WTC11 (cell line): ENCODE data around the gene NAT16. TPM values are rescaled to one million over a fixed set of nuclear protein-coding genes. Genes with fewer than 3 reads are reported as not detected.

Experiments
- ATAC-seq: fragments of 200-7000 bp; cut with Tn5 transposase; 2 replicates; pipeline ENCODE4 v1.10.0; 2021; ENCODE audit warnings: mild to moderate bottlenecking, moderate library complexity
- CTCF ChIA-PET: fragments of 300-600 bp; sonication (Branson Sonifier 250); formaldehyde crosslinking; loops from one replicate; lab custom pipeline; 2021; ENCODE audit warnings: antibody characterized with exemption; lab: Charles Lee
- POLR2A ChIA-PET: fragments of 350-600 bp; sonication (Branson Sonifier 250); formaldehyde crosslinking; loops from one replicate; lab custom pipeline; 2021; ENCODE audit warnings: antibody characterized with exemption; lab: Charles Lee
- DNase-seq: peaks from one replicate; pipeline ENCODE4 v3.0.0; 2021; ENCODE audit warnings: low spot score
- H3K27ac Mint-ChIP-seq: 2 replicates; pipeline ENCODE4 v1.8.0; 2021; ENCODE audit warnings: mixed read lengths
- H3K27me3 Mint-ChIP-seq: 2 replicates; pipeline ENCODE4 v1.8.0; 2021; ENCODE audit warnings: low read depth, mild to moderate bottlenecking, moderate library complexity, mixed read lengths
- H3K36me3 Mint-ChIP-seq: 2 replicates; pipeline ENCODE4 v1.8.0; 2021; ENCODE audit warnings: mixed read lengths
- H3K4me1 Mint-ChIP-seq: 2 replicates; pipeline ENCODE4 v1.8.0; 2022; ENCODE audit warnings: mixed read lengths
- H3K4me3 Mint-ChIP-seq: 2 replicates; pipeline ENCODE4 v1.8.0; 2021; ENCODE audit warnings: mild to moderate bottlenecking, moderate library complexity, mixed read lengths
- H3K9me3 Mint-ChIP-seq: 2 replicates; pipeline ENCODE4 v1.8.0; 2021; ENCODE audit warnings: mixed read lengths
- CREM ChIP-seq: sonication (generic); formaldehyde crosslinking; IDR thresholded peaks from 2 replicates; pipeline ENCODE4 v1.8.1; 2022; ENCODE audit warnings: mild to moderate bottlenecking, missing genetic modification reagents, moderate library complexity
- E2F1 ChIP-seq: sonication (generic); formaldehyde crosslinking; IDR thresholded peaks from 2 replicates; pipeline ENCODE4 v1.8.0; 2022; ENCODE audit warnings: mild to moderate bottlenecking, missing genetic modification reagents
- E2F4 ChIP-seq: sonication (generic); formaldehyde crosslinking; IDR thresholded peaks from 2 replicates; pipeline ENCODE4 v1.8.1; 2022; ENCODE audit warnings: low read depth, mild to moderate bottlenecking, moderate library complexity, missing genetic modification reagents, borderline replicate concordance
- ELF4 ChIP-seq: sonication (generic); formaldehyde crosslinking; IDR thresholded peaks from 2 replicates; pipeline ENCODE4 v1.8.1; 2022; ENCODE audit warnings: low read depth, mild to moderate bottlenecking, moderate library complexity, missing genetic modification reagents
- HMGXB4 ChIP-seq: sonication (generic); formaldehyde crosslinking; IDR thresholded peaks from 2 replicates; pipeline ENCODE4 v1.8.1; 2023; ENCODE audit warnings: mild to moderate bottlenecking, moderate library complexity, missing genetic modification reagents
- JAZF1 ChIP-seq: fragments of 250-450 bp; sonication (Bioruptor Pico); IDR thresholded peaks from 2 replicates; pipeline ENCODE4 v1.9.0; 2021; ENCODE audit warnings: moderate library complexity, mild to moderate bottlenecking, inconsistent platforms
- JUN ChIP-seq: sonication (generic); formaldehyde crosslinking; IDR thresholded peaks from 2 replicates; pipeline ENCODE4 v1.8.0; 2023; ENCODE audit warnings: mild to moderate bottlenecking, missing genetic modification reagents
- MLX ChIP-seq: sonication (generic); formaldehyde crosslinking; IDR thresholded peaks from 2 replicates; pipeline ENCODE4 v1.8.1; 2023; ENCODE audit warnings: mild to moderate bottlenecking, missing genetic modification reagents, moderate library complexity
- PRRX2 ChIP-seq: fragments of 250-450 bp; sonication (Bioruptor Pico); IDR thresholded peaks from 2 replicates; pipeline ENCODE4 v1.8.0; 2021; ENCODE audit warnings: mild to moderate bottlenecking
- SMAD4 ChIP-seq: sonication (generic); formaldehyde crosslinking; IDR thresholded peaks from 2 replicates; pipeline ENCODE4 v1.8.0; 2022; ENCODE audit warnings: mild to moderate bottlenecking, missing genetic modification reagents
- TP53 ChIP-seq: sonication (generic); formaldehyde crosslinking; IDR thresholded peaks from 2 replicates; pipeline ENCODE4 v1.8.1; 2023; ENCODE audit warnings: mild to moderate bottlenecking, missing genetic modification reagents
- ZNF138 ChIP-seq: sonication (generic); formaldehyde crosslinking; conservative IDR thresholded peaks from 2 replicates; pipeline ENCODE4 v1.8.1; 2022; ENCODE audit warnings: mild to moderate bottlenecking, moderate library complexity, missing genetic modification reagents
- ZNF317 ChIP-seq: sonication (generic); formaldehyde crosslinking; IDR thresholded peaks from 2 replicates; pipeline ENCODE4 v1.8.1; 2023; ENCODE audit warnings: low read depth, mild to moderate bottlenecking, moderate library complexity, missing genetic modification reagents, borderline replicate concordance
- ZNF396 ChIP-seq: fragments of 250-450 bp; sonication (Bioruptor Pico); IDR thresholded peaks from 2 replicates; pipeline ENCODE4 v1.8.0; 2021; ENCODE audit warnings: mild to moderate bottlenecking, moderate library complexity, borderline replicate concordance
- ZNF416 ChIP-seq: fragments of 250-450 bp; sonication (Bioruptor Pico); IDR thresholded peaks from 2 replicates; pipeline ENCODE4 v1.9.0; 2021; ENCODE audit warnings: mild to moderate bottlenecking, inconsistent platforms
- ZSCAN18 ChIP-seq: fragments of 250-450 bp; sonication (Bioruptor Pico); IDR thresholded peaks from 2 replicates; pipeline ENCODE4 v2.1.2; 2022; ENCODE audit warnings: mild to moderate bottlenecking, moderate library complexity
- total RNA-seq: library from RNA; stranded (reverse); gene quantifications from 3 replicates; pipeline ENCODE4 v1.2.3, GENCODE V29; 2021
- TF ChIP-seq, protein P1 (sequence below): sonication (generic); formaldehyde crosslinking; IDR thresholded peaks from 2 replicates; pipeline ENCODE4 v1.8.1; 2022; ENCODE audit warnings: mild to moderate bottlenecking, missing genetic modification reagents, moderate library complexity, borderline replicate concordance
- TF ChIP-seq, protein P2 (sequence below): sonication (generic); formaldehyde crosslinking; IDR thresholded peaks from 2 replicates; pipeline ENCODE4 v1.8.1; 2023; ENCODE audit warnings: mild to moderate bottlenecking, missing genetic modification reagents, moderate library complexity
- TF ChIP-seq, protein P3 (sequence below): sonication (generic); formaldehyde crosslinking; IDR thresholded peaks from 2 replicates; pipeline ENCODE4 v1.8.1; 2022; ENCODE audit warnings: low read depth, missing genetic modification reagents, borderline replicate concordance
- TF ChIP-seq, protein P4 (sequence below): sonication (generic); formaldehyde crosslinking; conservative IDR thresholded peaks from 2 replicates; pipeline ENCODE4 v1.8.1; 2022; ENCODE audit warnings: mild to moderate bottlenecking, missing genetic modification reagents

Gene NAT16
- total RNA-seq, 1 experiment from 2014 or later = 0.39 TPM

DNA sequence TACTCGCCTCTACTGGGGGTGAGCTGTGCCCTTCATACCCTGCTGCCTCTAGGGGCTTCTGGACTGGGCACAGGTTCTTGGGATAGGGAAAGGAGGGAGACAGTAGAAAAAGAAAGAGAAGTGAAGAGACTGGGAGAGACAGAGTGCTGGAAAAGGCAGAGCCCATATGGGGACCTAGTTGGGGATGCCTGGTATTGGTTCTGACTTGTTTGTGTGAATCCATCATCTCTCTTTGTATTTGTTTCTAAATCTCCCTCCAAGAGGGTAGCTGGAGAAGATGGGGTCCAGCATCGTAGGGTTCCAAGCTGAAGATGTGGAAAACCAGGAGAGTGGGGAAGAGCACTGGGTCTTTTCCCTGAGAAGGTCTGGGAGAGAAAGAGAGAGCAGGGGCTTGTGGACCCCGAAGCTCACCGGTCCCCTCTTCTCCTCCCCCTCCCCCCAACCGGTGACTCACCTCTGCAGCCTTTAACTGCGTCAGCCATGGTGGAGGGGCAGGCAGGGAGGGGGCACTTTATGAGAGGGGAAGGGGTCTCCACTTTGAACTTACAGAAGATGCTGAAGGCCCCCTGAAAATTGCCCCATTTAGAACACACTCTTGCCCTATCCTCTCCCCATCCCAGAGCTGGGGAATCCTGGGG lies 11.6 kb downstream of the NAT16 start (continued):
- TF ChIP-seq, protein P1, sequence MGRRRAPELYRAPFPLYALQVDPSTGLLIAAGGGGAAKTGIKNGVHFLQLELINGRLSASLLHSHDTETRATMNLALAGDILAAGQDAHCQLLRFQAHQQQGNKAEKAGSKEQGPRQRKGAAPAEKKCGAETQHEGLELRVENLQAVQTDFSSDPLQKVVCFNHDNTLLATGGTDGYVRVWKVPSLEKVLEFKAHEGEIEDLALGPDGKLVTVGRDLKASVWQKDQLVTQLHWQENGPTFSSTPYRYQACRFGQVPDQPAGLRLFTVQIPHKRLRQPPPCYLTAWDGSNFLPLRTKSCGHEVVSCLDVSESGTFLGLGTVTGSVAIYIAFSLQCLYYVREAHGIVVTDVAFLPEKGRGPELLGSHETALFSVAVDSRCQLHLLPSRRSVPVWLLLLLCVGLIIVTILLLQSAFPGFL (CRISPR knock-in tag) = no peak
- TF ChIP-seq ZNF396 (CRISPR knock-in tag) (no peak), SMAD4 (CRISPR knock-in tag) (no peak), PRRX2 (no peak), HMGXB4 (CRISPR knock-in tag) (no peak), JUN (CRISPR knock-in tag) (no peak), ELF4 (no peak)

GRCh38 chr7:101167645-101168411 lies 12.3 kb downstream of the NAT16 start:
- DNase-seq = no peak
- no peak for ATAC-seq
- TF ChIP-seq ZNF317 (CRISPR knock-in tag) (no peak), E2F1 (CRISPR knock-in tag) (no peak), HMGXB4 (CRISPR knock-in tag) (no peak), MLX (no peak), ZSCAN18 (no peak), JAZF1 (no peak), CREM (CRISPR knock-in tag) (no peak), TP53 (CRISPR knock-in tag) (no peak), ZNF138 (no peak), ZNF416 (no peak), E2F4 (no peak)
- TF ChIP-seq, protein P2, sequence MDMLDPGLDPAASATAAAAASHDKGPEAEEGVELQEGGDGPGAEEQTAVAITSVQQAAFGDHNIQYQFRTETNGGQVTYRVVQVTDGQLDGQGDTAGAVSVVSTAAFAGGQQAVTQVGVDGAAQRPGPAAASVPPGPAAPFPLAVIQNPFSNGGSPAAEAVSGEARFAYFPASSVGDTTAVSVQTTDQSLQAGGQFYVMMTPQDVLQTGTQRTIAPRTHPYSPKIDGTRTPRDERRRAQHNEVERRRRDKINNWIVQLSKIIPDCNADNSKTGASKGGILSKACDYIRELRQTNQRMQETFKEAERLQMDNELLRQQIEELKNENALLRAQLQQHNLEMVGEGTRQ (CRISPR knock-in tag) = no peak
- TF ChIP-seq, protein P3, sequence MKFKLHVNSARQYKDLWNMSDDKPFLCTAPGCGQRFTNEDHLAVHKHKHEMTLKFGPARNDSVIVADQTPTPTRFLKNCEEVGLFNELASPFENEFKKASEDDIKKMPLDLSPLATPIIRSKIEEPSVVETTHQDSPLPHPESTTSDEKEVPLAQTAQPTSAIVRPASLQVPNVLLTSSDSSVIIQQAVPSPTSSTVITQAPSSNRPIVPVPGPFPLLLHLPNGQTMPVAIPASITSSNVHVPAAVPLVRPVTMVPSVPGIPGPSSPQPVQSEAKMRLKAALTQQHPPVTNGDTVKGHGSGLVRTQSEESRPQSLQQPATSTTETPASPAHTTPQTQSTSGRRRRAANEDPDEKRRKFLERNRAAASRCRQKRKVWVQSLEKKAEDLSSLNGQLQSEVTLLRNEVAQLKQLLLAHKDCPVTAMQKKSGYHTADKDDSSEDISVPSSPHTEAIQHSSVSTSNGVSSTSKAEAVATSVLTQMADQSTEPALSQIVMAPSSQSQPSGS (CRISPR knock-in tag) = no peak
- TF ChIP-seq, protein P4, sequence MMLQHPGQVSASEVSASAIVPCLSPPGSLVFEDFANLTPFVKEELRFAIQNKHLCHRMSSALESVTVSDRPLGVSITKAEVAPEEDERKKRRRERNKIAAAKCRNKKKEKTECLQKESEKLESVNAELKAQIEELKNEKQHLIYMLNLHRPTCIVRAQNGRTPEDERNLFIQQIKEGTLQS (CRISPR knock-in tag) = no peak
- ChIA-PET POLR2A (interaction anchor here (1.2 kb wide), 1 partner anchor 67 kb away, joined by 4 read pairs; no protein-coding TSS in a partner anchor), CTCF (interaction anchor here (0.6 to 9.0 kb wide), 14 partner anchors 11 to 1227 kb away, joined by 3 to 103 read pairs (median 4); partner anchors contain the start of genes ACHE and ZNHIT1)
- Mint-ChIP-seq H3K4me1 (peaks cover 64% of the 10 kb centered on the region), H3K27ac (no peak overlapping the region), H3K4me3 (peak overlapping the region; percentile 81), H3K9me3 (no peaks in the 10 kb centered on the region), H3K36me3 (no peaks in the 10 kb centered on the region), H3K27me3 (peaks cover 88% of the 10 kb centered on the region)
